Measurements from ENCODE around the gene HOXA5.

HOXA5 gene

DNA sequence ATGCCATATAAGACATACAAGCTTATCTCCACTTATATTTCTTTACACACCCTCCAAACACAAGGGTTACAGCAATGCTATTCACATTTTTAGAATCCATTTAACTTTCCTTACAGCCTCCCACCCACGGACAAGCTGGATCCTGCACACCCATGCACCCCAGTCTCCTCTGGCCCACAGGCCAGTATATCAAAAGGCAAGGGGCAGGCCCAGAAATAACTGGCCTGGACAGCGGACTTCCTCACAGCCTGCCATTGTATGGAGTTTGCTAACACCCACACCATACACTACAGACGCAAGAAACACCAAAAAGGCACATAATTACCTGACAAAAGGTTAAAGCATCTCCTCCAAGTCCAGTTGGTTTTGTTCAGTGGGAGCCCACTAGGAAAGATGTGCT, 24.9 kb downstream of the HOXA5 start:
- Histone ChIP-seq H3K36me3 (ENCODE audit: control insufficient read depth in 2 of 2, insufficient read depth in 1 of 2, low read length in 2 of 2) (peaks cover 0 to 22% of the 10 kb centered on the region in 2 experiments; a peak in 1 of 3 replicates), H3K9me3 (ENCODE audit: control insufficient read depth, insufficient read depth, low read depth, low read length) (no peaks in the 10 kb centered on the region), H3K4me3 (ENCODE audit: low read depth, low read length) (no peak overlapping the region), H3K27ac (ENCODE audit: extremely low read depth, low read depth, low read length) (no peak overlapping the region), H3K4me1 (ENCODE audit: control insufficient read depth, insufficient read depth, low read length) (peaks cover 39% of the 10 kb centered on the region)
- TF ChIP-seq ZFHX2 (tag by site-specific recombination; conservative IDR thresholded peaks at IDR 0.05): peak; percentile 48
- TF ChIP-seq, protein P1, sequence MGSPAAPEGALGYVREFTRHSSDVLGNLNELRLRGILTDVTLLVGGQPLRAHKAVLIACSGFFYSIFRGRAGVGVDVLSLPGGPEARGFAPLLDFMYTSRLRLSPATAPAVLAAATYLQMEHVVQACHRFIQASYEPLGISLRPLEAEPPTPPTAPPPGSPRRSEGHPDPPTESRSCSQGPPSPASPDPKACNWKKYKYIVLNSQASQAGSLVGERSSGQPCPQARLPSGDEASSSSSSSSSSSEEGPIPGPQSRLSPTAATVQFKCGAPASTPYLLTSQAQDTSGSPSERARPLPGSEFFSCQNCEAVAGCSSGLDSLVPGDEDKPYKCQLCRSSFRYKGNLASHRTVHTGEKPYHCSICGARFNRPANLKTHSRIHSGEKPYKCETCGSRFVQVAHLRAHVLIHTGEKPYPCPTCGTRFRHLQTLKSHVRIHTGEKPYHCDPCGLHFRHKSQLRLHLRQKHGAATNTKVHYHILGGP (tag by site-specific recombination; IDR thresholded peaks at IDR 0.05): no peak
- POLR2A ChIA-PET: interaction anchor here (1.1 to 2.9 kb wide), 2 partner anchors 9 to 22 kb away, joined by 3 to 9 read pairs; partner anchors contain the start of gene HOXA1
- CTCF ChIA-PET: interaction anchor here (0.5 to 1.3 kb wide), 2 partner anchors 12 to 268 kb away, joined by 3 to 5 read pairs; partner anchors contain the start of gene HOXA4

DNA sequence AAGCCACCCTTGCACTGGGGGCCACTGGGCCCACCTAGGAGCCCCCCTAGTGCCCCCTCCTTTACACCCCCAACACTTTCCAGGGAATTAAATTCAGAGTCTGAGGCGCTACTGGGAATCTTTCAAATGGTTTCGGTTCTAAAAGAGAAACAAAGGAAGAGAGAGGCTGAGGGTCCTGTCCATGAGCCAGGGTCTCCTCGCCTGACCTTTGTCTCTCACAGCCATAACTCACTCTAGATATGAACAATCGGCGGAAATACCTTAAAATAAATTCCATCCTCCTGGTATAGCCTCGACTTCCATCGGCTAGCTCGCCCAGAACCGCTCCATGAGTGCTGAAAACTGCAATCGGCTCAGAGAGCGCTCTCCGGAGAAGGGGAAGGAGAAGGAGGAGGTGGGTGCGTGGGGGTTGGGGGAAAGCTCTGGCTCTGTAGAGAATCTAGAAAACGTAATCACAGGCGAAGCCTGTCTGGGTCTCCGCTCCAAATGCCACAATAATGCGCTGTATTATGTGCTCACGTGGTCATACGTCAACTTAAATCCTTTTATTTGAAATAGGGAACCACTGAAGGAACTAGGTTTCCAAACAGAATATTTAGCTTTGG, 25.5 kb downstream of the HOXA5 start:
- POLR2A ChIA-PET: interaction anchor here (1.1 to 2.9 kb wide), 2 partner anchors 10 to 21 kb away, joined by 3 to 9 read pairs; partner anchors contain the start of gene HOXA1
- H3K4me1 ChIP-seq (ENCODE audit: control insufficient read depth, insufficient read depth, low read length): peaks cover 39% of the 10 kb centered on the region
- CTCF ChIA-PET: interaction anchor here (1.3 kb wide), 1 partner anchor 13 kb away, joined by 3 read pairs; the partner anchor contains the start of gene HOXA4
- H3K27ac ChIP-seq (ENCODE audit: extremely low read depth, low read depth, low read length): peak overlapping the region; percentile 99; the same call in 1 of the 2 replicates
- peak; percentile 47 for TF ChIP-seq ZBTB20 (tag by site-specific recombination; IDR thresholded peaks at IDR 0.05)
- no peak for TF ChIP-seq ZNF549 (tag by site-specific recombination; IDR thresholded peaks at IDR 0.05)
- TF ChIP-seq, protein P2, sequence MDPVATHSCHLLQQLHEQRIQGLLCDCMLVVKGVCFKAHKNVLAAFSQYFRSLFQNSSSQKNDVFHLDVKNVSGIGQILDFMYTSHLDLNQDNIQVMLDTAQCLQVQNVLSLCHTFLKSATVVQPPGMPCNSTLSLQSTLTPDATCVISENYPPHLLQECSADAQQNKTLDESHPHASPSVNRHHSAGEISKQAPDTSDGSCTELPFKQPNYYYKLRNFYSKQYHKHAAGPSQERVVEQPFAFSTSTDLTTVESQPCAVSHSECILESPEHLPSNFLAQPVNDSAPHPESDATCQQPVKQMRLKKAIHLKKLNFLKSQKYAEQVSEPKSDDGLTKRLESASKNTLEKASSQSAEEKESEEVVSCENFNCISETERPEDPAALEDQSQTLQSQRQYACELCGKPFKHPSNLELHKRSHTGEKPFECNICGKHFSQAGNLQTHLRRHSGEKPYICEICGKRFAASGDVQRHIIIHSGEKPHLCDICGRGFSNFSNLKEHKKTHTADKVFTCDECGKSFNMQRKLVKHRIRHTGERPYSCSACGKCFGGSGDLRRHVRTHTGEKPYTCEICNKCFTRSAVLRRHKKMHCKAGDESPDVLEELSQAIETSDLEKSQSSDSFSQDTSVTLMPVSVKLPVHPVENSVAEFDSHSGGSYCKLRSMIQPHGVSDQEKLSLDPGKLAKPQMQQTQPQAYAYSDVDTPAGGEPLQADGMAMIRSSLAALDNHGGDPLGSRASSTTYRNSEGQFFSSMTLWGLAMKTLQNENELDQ (tag by site-specific recombination; IDR thresholded peaks at IDR 0.05; ENCODE audit: low read depth): no peak
- no peak for TF ChIP-seq ZXDB (tag by site-specific recombination; IDR thresholded peaks at IDR 0.05)
- TF ChIP-seq ZNF529 (tag by site-specific recombination; IDR thresholded peaks at IDR 0.05; ENCODE audit: insufficient replicate concordance): no peak
- peaks cover 0 to 22% of the 10 kb centered on the region in 2 experiments; a peak in 1 of 3 replicates for H3K36me3 ChIP-seq (ENCODE audit: control insufficient read depth in 2 of 2, insufficient read depth in 1 of 2, low read length in 2 of 2)
- no peaks in the 10 kb centered on the region for H3K9me3 ChIP-seq (ENCODE audit: control insufficient read depth, insufficient read depth, low read depth, low read length)
- H3K4me3 ChIP-seq (ENCODE audit: low read depth, low read length): no peak overlapping the region

DNA sequence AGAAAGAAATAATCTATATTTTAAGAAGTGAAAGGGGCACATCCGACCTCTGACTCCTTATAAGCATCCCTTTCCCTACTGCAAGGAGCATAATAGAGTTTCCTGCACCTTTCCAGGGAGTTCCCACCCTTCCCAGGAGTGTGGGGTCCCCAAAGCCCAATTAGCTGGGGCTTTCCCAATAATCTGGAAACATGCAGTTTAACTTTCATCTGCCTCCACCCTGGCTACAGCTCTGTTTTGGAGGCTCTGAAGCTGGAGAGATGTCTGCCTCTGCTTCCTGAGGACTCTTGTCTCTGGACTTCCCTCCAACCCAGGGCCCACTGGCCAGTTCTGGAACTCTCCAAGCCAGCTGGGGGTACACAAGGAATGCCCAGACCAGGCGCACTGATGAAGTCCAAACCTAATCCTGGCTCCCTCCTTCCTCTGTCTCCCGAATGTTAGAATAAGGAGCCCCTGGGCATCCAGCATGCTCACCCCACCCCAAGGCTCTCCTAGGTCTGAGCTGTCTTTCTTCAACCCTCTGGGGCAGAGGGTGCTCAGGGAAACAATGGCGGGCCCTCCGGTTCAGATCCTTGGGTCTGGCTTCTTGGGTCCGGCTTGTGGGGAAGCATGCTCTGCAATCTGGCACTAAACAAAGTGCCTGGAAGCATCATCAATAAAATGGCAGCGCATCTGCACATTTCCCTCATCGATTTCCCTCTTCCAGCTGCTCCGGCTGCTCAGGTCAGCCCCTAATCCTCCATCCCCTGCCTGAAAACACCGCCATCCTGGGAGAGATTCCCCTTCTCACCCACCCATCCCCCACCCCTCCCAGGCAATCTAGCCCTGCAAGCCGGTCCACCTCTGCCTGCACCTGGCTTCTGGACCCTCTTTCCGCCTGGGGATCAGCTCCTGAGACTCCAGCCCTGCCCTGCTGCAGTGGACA, 26.3 kb downstream of the HOXA5 start:
- Histone ChIP-seq H3K27ac (ENCODE audit: extremely low read depth, low read depth, low read length) (peak overlapping the region; percentile 99), H3K4me1 (ENCODE audit: control insufficient read depth, insufficient read depth, low read length) (peaks cover 39% of the 10 kb centered on the region), H3K36me3 (ENCODE audit: control insufficient read depth in 2 of 2, insufficient read depth in 1 of 2, low read length in 2 of 2) (peaks cover 0 to 22% of the 10 kb centered on the region in 2 experiments; a peak in 1 of 3 replicates), H3K9me3 (ENCODE audit: control insufficient read depth, insufficient read depth, low read depth, low read length) (no peaks in the 10 kb centered on the region), H3K4me3 (ENCODE audit: low read depth, low read length) (no peak overlapping the region)
- ChIA-PET POLR2A (interaction anchor here (0.7 to 2.9 kb wide), 3 partner anchors 11 to 69 kb away, joined by 3 to 9 read pairs (median 3); partner anchors contain the start of gene HOXA1), CTCF (interaction anchor here (1.1 to 1.3 kb wide), 3 partner anchors 11 to 27 kb away, joined by 3 to 6 read pairs (median 4); partner anchors contain the start of genes HOXA4 and HOXA5)
- TF ChIP-seq IKZF3 (tag by site-specific recombination; IDR thresholded peaks at IDR 0.05) (peak; percentile 40; the same call in 1 of the 2 replicates), ZNF510 (tag by site-specific recombination; IDR thresholded peaks at IDR 0.05; ENCODE audit: insufficient replicate concordance) (no peak), TCF7L2 (IDR thresholded peaks at IDR 0.05; ENCODE audit: borderline replicate concordance, low read depth, low read length) (no peak; the same call in 1 of the 2 replicates), ZNF2 (tag by site-specific recombination; IDR thresholded peaks at IDR 0.05) (no peak), YY2 (tag by site-specific recombination; IDR thresholded peaks at IDR 0.05) (no peak), ZNF335 (tag by site-specific recombination; conservative IDR thresholded peaks at IDR 0.05) (peak; percentile 31; the same call in 1 of the 2 replicates), ZNF223 (tag by site-specific recombination; IDR thresholded peaks at IDR 0.05) (0 out of 2 replicates have a peak, but pooled peaks have one; percentile 31), ZNF600 (tag by site-specific recombination; IDR thresholded peaks at IDR 0.05) (peak; percentile 88), ZNF114 (tag by site-specific recombination; IDR thresholded peaks at IDR 0.05) (no peak), ZNF169 (tag by site-specific recombination; IDR thresholded peaks at IDR 0.05) (no peak)
- TF ChIP-seq, protein P3, sequence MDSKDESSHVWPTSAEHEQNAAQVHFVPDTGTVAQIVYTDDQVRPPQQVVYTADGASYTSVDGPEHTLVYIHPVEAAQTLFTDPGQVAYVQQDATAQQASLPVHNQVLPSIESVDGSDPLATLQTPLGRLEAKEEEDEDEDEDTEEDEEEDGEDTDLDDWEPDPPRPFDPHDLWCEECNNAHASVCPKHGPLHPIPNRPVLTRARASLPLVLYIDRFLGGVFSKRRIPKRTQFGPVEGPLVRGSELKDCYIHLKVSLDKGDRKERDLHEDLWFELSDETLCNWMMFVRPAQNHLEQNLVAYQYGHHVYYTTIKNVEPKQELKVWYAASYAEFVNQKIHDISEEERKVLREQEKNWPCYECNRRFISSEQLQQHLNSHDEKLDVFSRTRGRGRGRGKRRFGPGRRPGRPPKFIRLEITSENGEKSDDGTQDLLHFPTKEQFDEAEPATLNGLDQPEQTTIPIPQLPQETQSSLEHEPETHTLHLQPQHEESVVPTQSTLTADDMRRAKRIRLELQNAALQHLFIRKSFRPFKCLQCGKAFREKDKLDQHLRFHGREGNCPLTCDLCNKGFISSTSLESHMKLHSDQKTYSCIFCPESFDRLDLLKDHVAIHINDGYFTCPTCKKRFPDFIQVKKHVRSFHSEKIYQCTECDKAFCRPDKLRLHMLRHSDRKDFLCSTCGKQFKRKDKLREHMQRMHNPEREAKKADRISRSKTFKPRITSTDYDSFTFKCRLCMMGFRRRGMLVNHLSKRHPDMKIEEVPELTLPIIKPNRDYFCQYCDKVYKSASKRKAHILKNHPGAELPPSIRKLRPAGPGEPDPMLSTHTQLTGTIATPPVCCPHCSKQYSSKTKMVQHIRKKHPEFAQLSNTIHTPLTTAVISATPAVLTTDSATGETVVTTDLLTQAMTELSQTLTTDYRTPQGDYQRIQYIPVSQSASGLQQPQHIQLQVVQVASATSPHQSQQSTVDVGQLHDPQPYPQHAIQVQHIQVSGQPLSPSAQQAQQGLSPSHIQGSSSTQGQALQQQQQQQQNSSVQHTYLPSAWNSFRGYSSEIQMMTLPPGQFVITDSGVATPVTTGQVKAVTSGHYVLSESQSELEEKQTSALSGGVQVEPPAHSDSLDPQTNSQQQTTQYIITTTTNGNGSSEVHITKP (tag by site-specific recombination; IDR thresholded peaks at IDR 0.05): peak; percentile 80
- TF ChIP-seq, protein P1 (tag by site-specific recombination; IDR thresholded peaks at IDR 0.05): no peak
